Ovary (tissue), 9 donors: Measurements from ENCODE around the gene FSTL5. TPM values are rescaled to one million over a fixed set of nuclear protein-coding genes. Genes with fewer than 3 reads are reported as not detected.

Source experiments
- DNase-seq, 5 donors: peaks; one replicate each; pipeline ENCODE4 v3.0.0-alpha.2; 2019 to 2020
- H3K27ac ChIP-seq, 2 donors: fragments of 200-600 bp; one replicate each; pipeline versions ENCODE4 v1.5.1 to v1.8.0; 2019 to 2022
- H3K27me3 ChIP-seq: fragments of 200-600 bp; one replicate; pipeline ENCODE4 v1.8.0; 2022
- H3K36me3 ChIP-seq: fragments of 200-600 bp; sonication (generic); one replicate; pipeline ENCODE4 v1.5.1; 2019
- H3K4me1 ChIP-seq: one replicate; pipeline ENCODE4 v1.8.1; 2013; ENCODE audit warnings: mild to moderate bottlenecking, moderate library complexity; ENCODE audit not compliant: insufficient read depth
- H3K4me3 ChIP-seq: fragments of 200-600 bp; sonication (generic); one replicate; pipeline ENCODE4 v1.5.1; 2017
- H3K9me3 ChIP-seq, 2 donors: fragments of 200-600 bp in 1 of 2; sonication (generic) in 1 of 2; one replicate each; pipeline versions ENCODE4 v1.5.1 to v1.8.1; 2013 to 2019; ENCODE audit warnings: mild to moderate bottlenecking in 1 of 2, moderate library complexity in 1 of 2
- CTCF ChIP-seq, 3 donors: fragments of 450-650 bp in 2 of 3; fragments of 200-600 bp in 1 of 3; IDR thresholded peaks; one replicate each; pipeline versions ENCODE4 v1.5.1 to v1.8.0; 2016 to 2022; ENCODE audit warnings: antibody characterized with exemption in 3 of 3, mild to moderate bottlenecking in 1 of 3
- EP300 ChIP-seq: sonication (generic); formaldehyde crosslinking; IDR thresholded peaks from one replicate; pipeline ENCODE4 v1.6.1; 2017; ENCODE audit warnings: antibody characterized with exemption
- POLR2A ChIP-seq: fragments of 450-650 bp; IDR thresholded peaks from one replicate; pipeline ENCODE4 v1.6.1; 2017; ENCODE audit warnings: antibody characterized with exemption, mild to moderate bottlenecking, moderate library complexity
- WGBS, 3 donors: extraction: QIAGEN DNeasy Blood & Tissue Kit in 1 of 3; methylation state at CpG; one replicate each; pipeline versions ENCODE4 v1.1.5 to v1.1.7; 2013 to 2017; 5-methylcytosine and 5-hydroxymethylcytosine counted together
- intact Hi-C, 4 donors: fragments of 100-400 bp; cut with DNase I; formaldehyde crosslinking; loops; one replicate each; pipeline versions ENCODE4 v1.11.0 to v1.15.1; 2022 to 2023
- polyA plus RNA-seq, 2 donors: library from polyadenylated mRNA; stranded (reverse); fragments of 200-250 nt in 1 of 2; fragments of 350-450 nt in 1 of 2; fragmentation: Illumina TruSeq in 1 of 2; extraction: RNeasy Lipid Tissue Mini Kit (QIAGEN cat#74804) in 1 of 2; gene quantifications; one replicate each; pipeline ENCODE4 v1.2.3, GENCODE V29; 2013 to 2014
- total RNA-seq, 7 donors: library from RNA; depleted of rRNA in 2 of 7; stranded (reverse); fragments of >200 nt in 2 of 7; fragmentation: NEBNext Ultra II Directional in 3 of 7; extraction: Animal tissue kit (Norgen Biotek cat#: 25700) in 3 of 7; gene quantifications; one replicate each; pipeline versions ENCODE4 v1.1.0 to v1.2.4, GENCODE V29; 2016 to 2023
- donor health status: DM: no; HTN: no; CAD: no; lungs with moderate emphysema.
- donor health status: DM: no; HTN: no; CAD: no.
- donor health status: Bipolar disorder and iron deficiency.
- donor health status: DM: yes; HTN: yes; CAD: no.
- donor health status: DM: no; HTN: no; CAD: no.
- donor health status: DM: yes; HTN: yes; CAD: no.

FSTL5 gene
- total and polyA plus RNA-seq, 9 donors: 0.05 TPM; not detected in 8

- no peak for DNase-seq
- intact Hi-C loops: no loop called here
- no peaks in the 10 kb centered on the region for H3K4me1 ChIP-seq
- TF ChIP-seq POLR2A: no peak
- TF ChIP-seq CTCF (IDR thresholded peaks at IDR 0.05): no peak
- TF ChIP-seq EP300: no peak
- H3K27ac ChIP-seq: no peak overlapping the region
- no peaks in the 10 kb centered on the region for H3K9me3 ChIP-seq
- H3K27me3 ChIP-seq: no peaks in the 10 kb centered on the region
- H3K36me3 ChIP-seq: no peaks in the 10 kb centered on the region
- WGBS, 3 donors: 64 to 72% (median 66%) methylated on average over 1 of the region's 1 CpG
- H3K4me3 ChIP-seq: no peak overlapping the region
Observed at GRCh38 chr4:161717084-161717483, 446.7 kb downstream of the FSTL5 start.

GRCh38 chr4:161714931-161715330, 448.9 kb downstream of the FSTL5 start:
- H3K36me3 ChIP-seq: no peaks in the 10 kb centered on the region

GRCh38 chr4:161714022-161714751, 449.6 kb downstream of the FSTL5 start:
- Histone ChIP-seq H3K36me3 (no peaks in the 10 kb centered on the region), H3K9me3 (no peaks in the 10 kb centered on the region), H3K4me1 (no peaks in the 10 kb centered on the region), H3K27ac (no peak overlapping the region), H3K4me3 (no peak overlapping the region), H3K27me3 (no peaks in the 10 kb centered on the region)
- intact Hi-C loops: no loop called here
- DNase-seq: no peak
- WGBS, 3 donors: 43 to 49% (median 49%) methylated on average over 2 of the region's 2 CpGs
- no peak for TF ChIP-seq POLR2A
- TF ChIP-seq EP300: no peak
- TF ChIP-seq CTCF (IDR thresholded peaks at IDR 0.05): no peak

More at GRCh38 chr4:161714931-161715330, 448.9 kb downstream of the FSTL5 start:
- H3K27me3 ChIP-seq: no peaks in the 10 kb centered on the region
- TF ChIP-seq POLR2A (no peak), EP300 (no peak), CTCF (IDR thresholded peaks at IDR 0.05) (no peak)
- no peak overlapping the region for H3K27ac ChIP-seq
- WGBS, 3 donors: 6 to 8% (median 7%) methylated on average over 1 of the region's 1 CpG
- H3K9me3 ChIP-seq: no peaks in the 10 kb centered on the region
- no peak overlapping the region for H3K4me3 ChIP-seq
- no peak for DNase-seq
- no peaks in the 10 kb centered on the region for H3K4me1 ChIP-seq
- intact Hi-C loops: no loop called here

- no peak for TF ChIP-seq CTCF (IDR thresholded peaks at IDR 0.05)
- TF ChIP-seq EP300: no peak
- TF ChIP-seq POLR2A: no peak
- DNase-seq: no peak
- Histone ChIP-seq H3K4me3 (no peak overlapping the region), H3K9me3 (no peaks in the 10 kb centered on the region), H3K36me3 (no peaks in the 10 kb centered on the region), H3K27ac (no peak overlapping the region), H3K27me3 (no peaks in the 10 kb centered on the region), H3K4me1 (no peaks in the 10 kb centered on the region)
- intact Hi-C loops: no loop called here
- WGBS, 3 donors: 24 to 30% (median 29%) methylated on average over 3 of the region's 3 CpGs
Observed at GRCh38 chr4:161704653-161705052, 459.1 kb downstream of the FSTL5 start.
